Measurements from ENCODE around the gene DHX32.

Gene DHX32

DNA sequence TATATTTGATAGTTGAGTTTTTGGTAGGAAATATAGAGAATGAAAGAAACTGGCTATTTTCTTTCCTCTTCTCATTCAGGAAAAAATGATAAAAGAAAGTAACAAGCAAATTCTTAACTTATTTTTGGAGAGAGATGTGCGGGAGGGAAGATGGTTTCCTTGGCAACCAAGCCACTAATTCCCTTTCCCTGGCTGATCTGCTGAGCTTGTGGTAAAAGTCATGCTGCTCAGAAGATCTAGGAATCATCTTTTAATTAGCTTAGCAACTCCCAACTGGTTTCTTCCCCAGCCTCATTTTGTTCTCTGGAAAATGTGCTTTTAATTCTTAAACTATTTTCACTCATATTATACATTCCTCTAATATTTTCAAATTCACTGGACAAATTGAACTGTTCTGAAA, 69.8 kb downstream of the DHX32 start:
- no peak for DNase-seq (ENCODE audit: low read depth in 2 of 2)

GRCh38 chr10:125808047-125808446, 73.0 kb downstream of the DHX32 start:
- DNase-seq (ENCODE audit: low read depth in 2 of 2), result no peak

DNA sequence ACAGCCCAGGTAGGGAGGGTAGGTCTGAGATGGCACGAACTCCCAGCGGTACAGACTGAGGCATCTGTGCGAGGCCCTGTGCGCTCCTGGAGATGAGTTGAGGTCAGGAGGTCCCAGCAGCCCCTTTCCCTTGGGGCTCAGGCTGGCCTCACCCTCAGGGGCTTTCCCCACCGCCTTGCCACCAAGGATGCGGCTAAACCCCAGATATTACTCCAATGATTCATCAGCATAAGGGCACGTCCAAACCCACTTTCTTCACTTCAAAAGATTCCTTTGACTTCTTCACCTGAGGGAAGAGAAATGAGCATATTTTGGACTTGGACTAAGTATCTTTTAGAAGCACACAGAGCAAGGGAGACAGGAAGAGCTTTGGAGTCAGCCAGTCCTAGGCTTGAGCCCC, 78.4 kb downstream of the DHX32 start:
- no peak for DNase-seq (ENCODE audit: low read depth in 2 of 2)

DNA sequence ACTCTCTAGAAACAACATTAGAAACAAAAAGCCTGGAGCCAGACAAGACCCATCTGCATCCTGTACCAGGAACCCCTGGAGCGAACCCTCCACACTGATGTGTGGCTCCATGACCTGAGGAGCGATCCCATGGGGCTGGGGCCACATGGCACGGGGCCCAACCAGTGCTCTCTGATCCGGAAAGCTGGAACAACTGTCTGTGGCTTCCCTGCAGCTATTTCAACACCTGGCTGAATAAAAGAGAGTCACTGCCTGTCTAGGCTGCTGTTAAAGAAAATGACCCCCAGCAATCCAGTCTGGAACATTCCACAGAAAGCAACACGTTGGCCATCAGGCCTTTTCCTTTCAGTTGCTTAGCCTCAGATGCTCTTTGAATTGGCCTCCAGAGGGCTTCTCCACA, 79.0 kb downstream of the DHX32 start:
- no peak for DNase-seq (ENCODE audit: low read depth in 2 of 2)

DNA sequence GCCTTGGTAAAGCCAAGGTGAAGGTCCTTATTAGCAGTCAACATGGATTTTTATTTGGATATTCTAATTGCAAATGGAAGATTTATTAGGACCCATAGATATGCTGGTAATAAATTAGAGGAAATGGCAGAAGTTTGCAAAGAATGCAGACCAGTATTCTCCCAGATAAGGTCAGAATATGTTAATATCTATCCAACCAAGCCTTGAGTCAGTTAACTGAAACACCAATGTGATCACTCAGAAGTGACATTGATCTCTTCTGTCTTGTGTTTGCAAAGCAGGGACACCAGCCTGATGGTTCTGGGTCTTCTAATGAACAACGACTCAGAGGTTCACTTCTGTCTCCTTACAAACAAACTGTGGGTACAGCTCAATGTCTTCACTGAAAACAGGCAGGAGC, 79.5 kb downstream of the DHX32 start:
- no peak for DNase-seq (ENCODE audit: low read depth in 2 of 2)

DNA sequence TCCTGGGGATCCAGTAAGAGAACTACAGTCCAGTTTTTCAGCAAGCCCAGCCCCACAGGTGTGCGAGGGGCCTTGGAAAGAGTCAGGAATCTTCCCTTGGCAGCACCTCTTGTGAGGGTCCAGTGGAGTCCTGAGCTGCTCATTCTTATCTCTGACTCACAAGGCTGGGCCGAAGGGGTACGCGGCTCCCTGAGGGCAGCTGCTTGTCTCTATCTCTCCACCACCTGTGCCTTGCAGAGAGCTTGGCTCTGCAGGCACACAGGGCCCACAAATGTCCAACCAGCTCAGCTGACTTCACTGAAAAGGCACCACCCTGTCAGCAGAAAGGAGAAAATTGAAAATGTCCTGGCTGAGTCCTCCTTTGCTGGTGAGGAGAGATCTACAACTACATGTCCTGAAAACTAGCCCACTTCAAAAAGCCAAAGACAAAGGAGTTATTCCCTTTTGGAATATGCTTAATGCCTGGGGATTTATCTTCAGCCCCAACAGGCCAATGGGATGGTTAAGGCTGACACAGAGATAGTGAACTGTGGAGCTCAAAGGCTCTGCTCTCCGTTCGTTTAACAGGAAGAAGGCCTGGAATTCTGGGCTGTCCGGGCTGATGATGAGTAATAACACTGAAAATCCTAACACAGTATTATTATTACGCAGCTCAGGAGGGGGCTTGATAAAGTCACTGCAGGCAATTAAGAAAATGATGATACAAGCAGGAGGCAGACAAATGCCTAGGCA, 81.5 kb downstream of the DHX32 start:
- DNase-seq (ENCODE audit: low read depth in 2 of 2), result no peak

DNA sequence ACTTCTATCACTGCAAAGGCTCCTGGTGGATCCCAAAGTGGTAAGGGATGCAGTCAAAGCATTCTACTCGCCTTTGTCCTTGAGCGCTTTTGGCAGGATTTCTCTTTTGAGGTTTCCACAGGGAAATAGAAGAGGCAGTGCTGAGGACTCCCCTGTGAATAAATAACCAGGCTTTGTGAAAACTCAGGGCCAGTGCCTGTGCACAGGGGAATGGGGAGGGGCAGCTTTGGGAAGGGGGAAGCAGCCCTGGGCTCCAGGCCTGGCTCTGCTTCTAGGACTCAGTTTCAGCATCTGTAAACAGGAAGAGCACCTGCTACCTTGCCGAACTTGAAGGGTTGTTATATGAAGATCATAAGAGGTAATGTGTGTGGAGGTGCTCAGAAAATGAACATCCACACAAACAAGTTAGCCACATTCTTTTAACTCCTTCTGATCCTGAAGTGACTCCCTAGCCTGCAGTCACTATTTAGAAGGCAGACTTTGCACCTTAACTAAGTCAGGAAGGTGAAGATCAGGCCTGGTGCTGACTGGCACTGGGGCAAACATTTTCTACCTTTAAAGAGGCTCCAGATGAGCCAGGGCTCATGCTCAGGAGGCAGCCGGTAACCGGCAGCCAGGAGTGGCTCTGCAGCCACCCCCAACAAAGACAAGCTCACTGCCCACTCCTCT, 83.0 kb downstream of the DHX32 start:
- DNase-seq (ENCODE audit: low read depth in 2 of 2), result no peak

- DNase-seq (ENCODE audit: low read depth in 2 of 2), result no peak
These were observed 83.7 kb downstream of the DHX32 start for GRCh38 chr10:125797424-125797823.

DNA sequence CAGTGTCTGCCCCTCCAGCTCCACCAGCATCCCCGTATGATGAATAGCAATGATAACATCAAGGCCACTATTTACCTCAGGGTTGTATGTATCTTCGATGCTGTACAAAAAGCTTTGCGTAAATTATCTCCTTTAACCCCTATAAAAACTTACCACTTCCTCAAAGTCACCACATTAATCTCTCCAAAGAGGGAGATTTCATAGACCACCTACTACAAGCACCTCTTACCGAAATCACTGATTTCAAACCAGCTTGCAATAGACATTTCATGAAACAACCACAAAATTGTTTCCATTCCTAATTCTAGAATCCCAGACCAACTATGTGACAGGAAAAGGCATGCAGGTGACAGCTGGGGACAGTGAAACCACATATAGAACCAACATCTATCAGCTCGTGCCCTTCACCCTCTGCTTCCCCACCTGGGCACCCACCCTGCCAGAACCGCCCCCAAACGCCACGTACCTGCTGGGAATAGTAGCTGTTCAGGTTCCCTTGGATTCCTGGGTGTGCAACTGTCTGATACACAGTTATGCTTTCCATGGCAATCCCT, 85.4 kb downstream of the DHX32 start:
- no peak for DNase-seq (ENCODE audit: low read depth in 2 of 2)

GRCh38 chr10:125795128-125795527, 86.0 kb downstream of the DHX32 start:
- no peak for DNase-seq (ENCODE audit: low read depth in 2 of 2)

DNA sequence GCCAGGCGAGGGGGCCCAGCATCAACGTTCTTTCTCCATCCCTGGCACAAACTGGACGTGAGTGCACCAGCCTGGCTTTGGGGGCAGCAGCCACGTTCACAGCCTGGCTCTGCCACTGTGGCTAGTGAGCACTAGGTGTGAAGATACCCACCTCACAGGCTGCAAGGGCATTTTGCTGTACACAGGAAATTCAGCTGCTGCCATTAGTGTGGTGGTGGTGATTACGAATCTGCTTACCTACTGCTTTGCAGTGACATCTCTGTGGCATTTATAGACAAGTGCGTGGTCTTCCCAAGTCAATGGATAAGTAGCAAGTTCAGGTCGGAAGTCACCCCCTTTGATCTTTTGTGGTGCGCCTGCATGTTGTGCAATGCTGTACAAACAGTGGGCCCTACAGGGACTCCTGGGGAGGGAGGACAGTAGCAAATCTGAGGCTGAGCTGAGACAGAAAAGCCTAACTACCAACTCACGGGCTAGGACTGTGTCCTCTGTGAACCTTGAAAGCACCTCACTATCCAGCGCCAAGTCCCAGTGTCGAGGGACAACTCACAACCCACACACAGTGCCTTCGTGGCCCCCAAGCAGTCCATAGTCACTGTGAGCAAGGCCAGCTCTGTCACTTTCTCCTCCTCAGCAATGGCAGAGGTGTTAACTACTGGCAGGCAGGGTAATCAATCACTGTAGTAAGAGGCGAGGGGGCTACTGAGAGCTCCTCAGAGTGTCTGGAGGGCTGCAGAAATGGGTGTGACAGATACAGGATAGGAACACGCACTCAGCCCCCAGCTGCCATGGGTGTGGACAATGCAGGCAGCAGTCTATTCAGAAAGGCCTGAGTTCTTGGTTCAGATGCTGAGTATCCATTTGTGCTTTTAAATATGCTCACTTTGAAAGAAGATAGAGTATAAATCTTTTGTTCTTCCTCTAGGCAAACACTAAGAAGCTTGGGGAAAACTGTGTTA, 88.5 kb downstream of the DHX32 start:
- no peak for DNase-seq (ENCODE audit: low read depth in 2 of 2)

DNA sequence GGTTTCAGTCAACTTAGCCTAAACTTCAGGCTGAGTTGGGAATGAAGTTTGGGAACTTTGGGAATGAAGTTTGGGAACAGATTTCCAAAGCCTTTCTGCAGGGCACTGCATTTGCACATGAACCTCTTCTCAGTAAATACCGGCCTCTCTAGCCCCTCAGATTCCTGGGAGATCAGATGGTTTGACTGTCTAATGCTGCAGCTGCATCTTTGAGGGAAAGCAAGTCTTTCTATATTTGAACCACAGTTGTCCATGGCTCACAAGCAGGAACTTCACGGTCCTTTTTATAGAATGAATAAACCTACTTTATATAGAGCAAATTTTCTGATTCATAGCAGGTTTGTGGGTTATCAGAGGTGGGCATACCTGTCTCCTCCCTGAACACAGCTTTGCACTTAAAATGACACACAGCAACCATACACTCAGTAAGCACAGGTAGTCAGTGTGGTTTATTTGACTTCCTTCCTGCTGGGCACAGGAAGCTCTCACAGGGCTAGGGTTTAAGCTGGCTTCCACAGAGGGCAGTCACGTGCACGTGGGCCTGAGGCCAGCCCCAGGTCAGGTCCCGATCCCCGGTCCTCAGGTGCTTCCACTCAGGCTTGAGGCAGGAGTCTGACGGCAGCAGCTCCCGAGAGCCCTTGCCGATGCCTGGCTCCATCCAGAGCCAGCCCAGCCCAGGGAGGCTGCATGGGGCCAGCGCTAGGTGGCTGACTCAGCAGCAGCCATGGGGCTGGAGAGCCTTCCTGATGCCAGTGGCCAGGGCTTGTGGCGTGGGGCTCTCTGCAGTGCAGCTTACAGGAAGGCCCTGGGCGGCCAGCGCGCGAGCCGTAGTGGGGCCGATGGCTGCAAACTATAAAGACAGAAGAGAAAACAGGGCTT, 92.7 kb downstream of the DHX32 start:
- no peak for DNase-seq (ENCODE audit: low read depth in 2 of 2)
